Large intestine (tissue), 3 donors: ENCODE results near the gene PML. TPM values are rescaled to one million over a fixed set of nuclear protein-coding genes. Genes with fewer than 3 reads are reported as not detected.
A peak's percentile ranks its signal among the peaks of the same experiment; 100 is the strongest.

ENCODE experiments used
- DNase-seq, 2 donors: peaks; one replicate each; pipeline versions ENCODE4 v3.0.0 to v3.0.0-alpha.2; 2013
- H3K27ac ChIP-seq: one replicate; pipeline ENCODE4 v1.5.1; 2013; ENCODE audit warnings: low read length
- H3K27me3 ChIP-seq: 2 replicates; pipeline ENCODE4 v1.6.1; 2013; ENCODE audit warnings: low read length; ENCODE audit not compliant: control insufficient read depth, insufficient read depth
- H3K36me3 ChIP-seq: 2 replicates; pipeline ENCODE4 v1.6.1; 2013; ENCODE audit warnings: low read length; ENCODE audit not compliant: control insufficient read depth, insufficient read depth
- H3K4me1 ChIP-seq: one replicate; pipeline ENCODE4 v1.6.1; 2013; ENCODE audit warnings: low read length; ENCODE audit not compliant: control insufficient read depth, insufficient read depth
- H3K4me3 ChIP-seq: one replicate; pipeline ENCODE4 v1.5.1; 2013; ENCODE audit warnings: low read length
- H3K9me3 ChIP-seq: one replicate; pipeline ENCODE4 v1.6.1; 2013; ENCODE audit warnings: mild to moderate bottlenecking, low read depth, low read length, moderate library complexity; ENCODE audit not compliant: control insufficient read depth
- WGBS: methylation state at CpG from one replicate; pipeline ENCODE4 v1.1.5; 2013; ENCODE audit warnings: low lambda C conversion rate; ENCODE audit not compliant: insufficient coverage; 5-methylcytosine and 5-hydroxymethylcytosine counted together
- polyA plus RNA-seq: library from polyadenylated mRNA; unstranded; fragments of 120-200 nt; gene quantifications from one replicate; pipeline ENCODE4 v1.2.1, GENCODE V29; 2013

Gene PML
- polyA plus RNA-seq, 1 donor: 28.3 TPM

- no peaks in the 10 kb centered on the region for H3K4me1 ChIP-seq
- peaks cover 19% of the 10 kb centered on the region for H3K36me3 ChIP-seq
- 100% methylated on average over 1 of the region's 5 CpGs for WGBS
- no peaks in the 10 kb centered on the region for H3K9me3 ChIP-seq
- no peaks in the 10 kb centered on the region for H3K27me3 ChIP-seq
- H3K27ac ChIP-seq: no peak overlapping the region
- no peak for DNase-seq
- H3K4me3 ChIP-seq: no peak overlapping the region
Measured at GRCh38 chr15:74039656-74040010, 45.1 kb downstream of the PML start.

DNA sequence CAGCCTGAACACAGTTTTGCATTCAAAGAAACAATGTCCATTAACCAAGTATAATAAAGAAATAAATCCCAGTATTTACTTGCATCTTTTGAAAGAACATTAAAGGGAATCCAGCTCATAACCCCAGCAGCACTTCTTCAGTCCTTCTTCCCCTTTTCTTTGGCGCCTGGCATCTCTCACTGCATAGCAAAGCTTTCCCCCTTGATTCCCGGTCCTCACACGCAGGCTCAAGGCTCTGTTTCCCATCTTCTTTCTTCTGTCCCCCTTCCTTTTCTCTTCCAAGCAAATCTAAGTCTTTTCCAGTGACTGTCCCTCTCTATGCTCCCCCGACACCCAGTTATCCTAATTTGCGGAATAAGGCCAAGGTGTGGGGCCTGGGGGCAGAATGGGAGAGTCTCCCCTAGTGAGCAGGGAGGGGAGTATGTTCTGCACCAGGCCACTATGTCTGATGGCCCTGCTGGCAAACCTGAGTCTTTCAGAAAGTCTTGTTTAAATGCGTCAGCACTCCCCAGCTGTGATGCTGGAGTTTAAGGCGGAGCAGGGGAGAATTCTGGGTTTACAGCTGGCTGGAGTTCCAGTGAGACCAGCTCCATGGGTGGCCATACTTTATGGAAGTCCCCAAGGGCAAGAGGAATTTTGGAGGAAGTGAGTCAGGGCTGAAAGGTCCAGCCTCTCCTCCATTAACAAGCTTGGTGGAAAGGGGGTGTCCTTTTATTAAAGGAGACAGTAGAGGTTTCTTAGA, 45.8 kb downstream of the PML start:
- H3K27me3 ChIP-seq: no peaks in the 10 kb centered on the region
- peak in 1 of 2 donors; percentile 49 for DNase-seq
- H3K4me1 ChIP-seq: no peaks in the 10 kb centered on the region
- H3K36me3 ChIP-seq: peaks cover 12% of the 10 kb centered on the region
- WGBS: 40% methylated on average over 2 of the region's 7 CpGs
- no peaks in the 10 kb centered on the region for H3K9me3 ChIP-seq
- H3K27ac ChIP-seq: no peak overlapping the region
- H3K4me3 ChIP-seq: no peak overlapping the region

DNA sequence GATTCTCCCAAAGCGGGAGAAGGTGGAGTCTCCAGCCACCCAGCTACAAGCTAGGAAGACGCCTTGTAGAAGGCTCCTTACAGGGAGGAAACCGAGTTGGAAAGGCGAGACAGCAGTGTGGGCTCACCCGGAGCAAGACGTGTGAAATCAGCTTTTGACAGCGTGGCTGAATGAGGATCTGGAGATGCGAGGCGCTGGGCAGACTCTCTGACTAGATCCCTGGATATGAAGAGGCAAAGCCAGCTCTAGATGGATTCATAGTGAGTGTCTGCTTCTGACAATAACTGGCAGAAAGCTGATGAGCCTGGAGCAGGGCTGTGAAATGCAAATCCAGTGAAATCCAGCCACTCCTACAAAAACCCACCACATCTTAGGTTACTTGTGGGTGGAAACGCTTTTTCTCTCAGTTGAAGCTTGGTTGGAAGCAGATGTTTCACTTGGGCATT, 46.8 kb downstream of the PML start:
- WGBS: no CpG with 5 or more reads among the region's 10 CpGs

DNA sequence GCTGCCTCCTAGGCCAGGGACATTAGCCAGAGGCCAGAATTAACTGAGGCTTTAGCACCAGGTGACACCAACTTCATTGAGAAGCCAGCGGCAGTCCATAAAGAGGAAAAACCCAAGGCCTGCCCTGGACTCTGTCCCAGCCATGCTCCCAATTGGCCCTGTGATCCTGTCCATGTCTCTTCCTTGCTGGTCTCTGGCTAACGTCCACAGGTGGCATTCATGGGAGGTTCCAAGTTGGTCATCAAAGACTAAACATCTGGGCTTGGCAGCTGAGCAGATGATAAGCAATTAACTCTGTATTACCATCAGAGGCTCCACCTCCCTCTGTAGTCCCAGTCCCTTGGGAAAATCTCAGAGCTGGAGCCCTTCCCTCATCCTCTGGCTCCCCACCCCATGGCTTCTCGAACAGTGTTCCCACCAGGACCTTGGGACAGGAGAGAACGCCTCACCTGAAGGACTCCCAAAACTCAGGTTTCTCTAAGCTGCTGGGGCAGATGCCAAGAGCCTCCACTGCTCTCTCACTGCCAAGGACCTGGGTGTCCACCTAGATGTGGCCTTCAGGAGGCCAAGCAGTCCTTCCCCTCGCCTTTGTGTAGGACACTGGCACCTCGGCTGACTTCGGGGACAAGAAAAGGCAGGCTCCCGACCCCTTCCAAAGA, 47.4 kb downstream of the PML start:
- H3K27ac ChIP-seq: no peak overlapping the region
- H3K4me1 ChIP-seq: no peaks in the 10 kb centered on the region
- no peak for DNase-seq
- H3K9me3 ChIP-seq: no peaks in the 10 kb centered on the region
- no CpG with 5 or more reads among the region's 8 CpGs for WGBS
- no peaks in the 10 kb centered on the region for H3K27me3 ChIP-seq
- H3K4me3 ChIP-seq: no peak overlapping the region
- H3K36me3 ChIP-seq: no peaks in the 10 kb centered on the region

More for the DNA sequence above, 46.8 kb downstream of the PML start:
- Histone ChIP-seq H3K4me1 (no peaks in the 10 kb centered on the region), H3K4me3 (no peak overlapping the region), H3K9me3 (no peaks in the 10 kb centered on the region), H3K27ac (no peak overlapping the region), H3K36me3 (peaks cover 2% of the 10 kb centered on the region), H3K27me3 (no peaks in the 10 kb centered on the region)
- DNase-seq: no peak

DNA sequence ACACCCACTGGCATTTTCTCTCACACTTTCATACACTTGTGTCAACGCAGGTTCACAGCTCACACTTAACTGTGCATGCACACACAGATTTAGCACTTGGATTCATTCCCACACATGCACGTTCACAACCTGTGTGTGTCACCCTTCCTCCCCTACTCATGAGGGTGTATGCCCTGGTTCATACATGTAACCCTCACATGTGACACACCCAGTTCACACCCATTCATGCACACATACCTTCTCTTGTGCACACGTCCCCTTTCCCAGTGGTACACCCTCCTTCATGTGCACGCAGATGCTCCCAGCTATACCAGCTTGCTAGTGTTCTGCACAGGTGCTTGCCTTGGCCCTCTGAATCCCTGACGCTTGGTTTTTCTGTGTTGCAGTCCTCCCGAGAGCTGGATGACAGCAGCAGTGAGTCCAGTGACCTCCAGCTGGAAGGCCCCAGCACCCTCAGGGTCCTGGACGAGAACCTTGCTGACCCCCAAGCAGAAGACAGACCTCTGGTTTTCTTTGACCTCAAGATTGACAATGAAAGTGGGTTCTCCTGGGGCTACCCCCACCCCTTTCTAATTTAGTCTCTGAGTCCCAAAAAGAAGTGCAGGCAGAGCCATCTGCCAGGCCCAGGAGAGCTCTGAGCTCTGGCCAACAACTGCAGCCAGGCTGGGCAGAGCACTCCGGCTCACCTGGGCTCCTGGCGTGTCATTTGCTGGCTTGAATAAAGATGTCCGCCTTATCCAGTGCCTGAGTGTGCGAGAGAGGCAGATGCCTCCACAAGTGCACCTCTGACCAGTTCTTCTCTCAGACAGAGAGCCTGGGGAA, 48.3 kb downstream of the PML start:
- H3K9me3 ChIP-seq: no peaks in the 10 kb centered on the region
- no peak overlapping the region for H3K4me3 ChIP-seq
- H3K27ac ChIP-seq: no peak overlapping the region
- no peaks in the 10 kb centered on the region for H3K36me3 ChIP-seq
- no peaks in the 10 kb centered on the region for H3K27me3 ChIP-seq
- no CpG with 5 or more reads among the region's 11 CpGs for WGBS
- no peak for DNase-seq
- no peaks in the 10 kb centered on the region for H3K4me1 ChIP-seq

DNA sequence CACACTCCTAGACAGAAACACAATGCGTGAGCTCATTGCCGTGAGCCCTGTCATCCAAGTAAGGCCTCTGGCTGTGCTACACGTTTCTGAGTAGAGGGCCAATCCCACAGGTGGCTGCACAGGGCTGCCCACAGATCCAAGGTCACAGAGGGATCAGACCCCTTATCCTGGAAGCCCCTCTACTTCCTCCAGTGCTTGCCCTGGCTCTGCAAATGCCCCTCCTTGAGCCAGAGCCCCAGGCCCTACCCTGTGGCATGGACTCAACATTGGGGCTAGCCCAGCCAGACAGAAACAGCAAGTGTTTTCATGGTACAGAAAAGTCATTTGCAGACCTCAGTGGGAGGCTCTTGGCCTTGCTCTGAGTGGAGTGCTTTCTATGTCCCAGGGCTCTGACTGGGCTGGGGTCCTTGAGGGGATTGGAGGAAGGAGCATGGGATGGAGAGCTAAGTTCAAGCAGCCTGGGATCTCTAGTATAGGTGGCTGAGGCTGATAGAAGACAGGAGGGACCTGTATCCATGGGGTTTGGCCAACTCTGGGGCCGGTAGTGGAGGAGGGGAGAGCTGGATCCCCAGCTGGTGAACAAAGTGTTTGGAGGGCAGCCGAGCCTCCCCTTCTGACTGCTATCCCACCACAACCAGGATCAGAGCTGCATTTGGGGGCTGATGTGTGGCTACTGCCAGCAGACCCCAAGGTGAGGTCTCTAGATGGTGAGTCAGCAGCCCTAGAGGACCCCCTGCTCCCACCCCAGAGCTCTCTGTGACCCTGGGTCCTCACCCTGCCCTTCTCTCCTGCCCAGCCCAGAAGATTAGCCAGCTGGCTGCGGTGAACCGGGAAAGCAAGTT, 49.1 kb downstream of the PML start:
- no CpG with 5 or more reads among the region's 7 CpGs for WGBS
- DNase-seq: no peak
- H3K4me3 ChIP-seq: no peak overlapping the region
- no peak overlapping the region for H3K27ac ChIP-seq
- H3K4me1 ChIP-seq: no peaks in the 10 kb centered on the region
- no peaks in the 10 kb centered on the region for H3K27me3 ChIP-seq
- H3K9me3 ChIP-seq: no peaks in the 10 kb centered on the region
- no peaks in the 10 kb centered on the region for H3K36me3 ChIP-seq

GRCh38 chr15:74044267-74045110, 50.0 kb downstream of the PML start:
- Histone ChIP-seq H3K36me3 (no peaks in the 10 kb centered on the region), H3K27ac (no peak overlapping the region), H3K4me3 (no peak overlapping the region), H3K27me3 (no peaks in the 10 kb centered on the region), H3K4me1 (no peaks in the 10 kb centered on the region), H3K9me3 (no peaks in the 10 kb centered on the region)
- no peak for DNase-seq
- no CpG with 5 or more reads among the region's 31 CpGs for WGBS

DNA sequence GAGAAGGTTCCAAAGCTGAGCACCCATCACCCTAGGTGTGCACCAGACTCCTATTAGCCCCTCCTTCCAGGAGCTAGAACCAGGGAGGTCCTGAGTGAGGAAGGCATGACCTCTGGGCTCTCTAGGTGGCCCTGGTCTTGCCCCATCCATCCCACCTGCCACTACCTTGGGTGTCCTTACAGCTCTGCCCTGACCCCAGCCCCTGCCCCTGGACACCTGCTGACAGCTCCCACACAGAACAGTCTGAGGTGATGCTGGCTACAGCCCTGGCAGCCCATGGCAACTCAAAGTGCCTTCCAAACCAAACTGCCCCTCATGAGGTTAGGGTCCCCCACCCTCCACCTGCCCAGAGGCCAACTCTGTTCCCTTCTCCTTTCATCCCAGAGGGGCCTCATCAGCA, 50.7 kb downstream of the PML start:
- Histone ChIP-seq H3K36me3 (no peaks in the 10 kb centered on the region), H3K27me3 (no peaks in the 10 kb centered on the region), H3K27ac (no peak overlapping the region), H3K4me1 (no peaks in the 10 kb centered on the region), H3K4me3 (no peak overlapping the region), H3K9me3 (no peaks in the 10 kb centered on the region)
- no peak for DNase-seq

- no CpG with 5 or more reads among the region's 7 CpGs for WGBS
Measured at GRCh38 chr15:74045636-74046274, 51.2 kb downstream of the PML start.

More at GRCh38 chr15:74045636-74046274, 51.2 kb downstream of the PML start:
- Histone ChIP-seq H3K27ac (no peak overlapping the region), H3K4me3 (no peak overlapping the region), H3K27me3 (no peaks in the 10 kb centered on the region), H3K9me3 (no peaks in the 10 kb centered on the region), H3K36me3 (no peaks in the 10 kb centered on the region), H3K4me1 (peaks cover 2% of the 10 kb centered on the region)
- DNase-seq: no peak
